ENCODE results near the gene TSEN54. TPM values are rescaled to one million over a fixed set of nuclear protein-coding genes. Genes with fewer than 3 reads are reported as not detected.

TSEN54 gene
- total RNA-seq, 1 experiment from 2014 or later = 44.5 TPM

DNA sequence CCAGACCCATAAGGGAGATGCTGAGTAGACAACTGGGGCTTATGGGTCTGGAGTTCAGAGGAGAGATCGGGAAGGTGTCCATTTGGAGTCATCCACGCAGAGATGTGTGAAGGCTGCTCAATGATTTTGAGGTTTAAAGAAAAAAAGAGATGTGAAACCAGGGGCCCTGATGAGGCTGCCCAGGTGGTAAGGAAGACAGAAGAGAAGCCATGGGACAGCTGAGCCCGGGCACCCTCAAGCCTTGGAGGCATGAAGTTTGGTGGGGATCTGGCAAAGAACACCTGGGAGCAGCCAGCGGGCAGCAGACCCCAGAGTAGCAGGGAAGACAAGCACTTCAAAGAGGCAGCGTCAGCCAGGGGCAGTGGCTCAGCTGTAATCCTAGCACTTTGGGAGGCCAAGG lies 50.5 kb downstream of the TSEN54 start:
- H3K14ac ChIP-seq (ENCODE audit: insufficient read depth, low read length) = no peak overlapping the region
- Mint-ChIP-seq H3K27ac (peak overlapping the region in 2 of 3 experiments; percentile 3 to 85; a peak in 2 of 7 replicates), H3K4me1 (no peaks in the 10 kb centered on the region), H3K9me3 (no peaks in the 10 kb centered on the region), H3K27me3 (ENCODE audit: low read depth) (no peaks in the 10 kb centered on the region), H3K36me3 (ENCODE audit: insufficient read depth in 1 of 3, low read depth in 3 of 3) (peaks cover 0 to 37% (median 17%) of the 10 kb centered on the region in 3 experiments; a peak in 5 of 7 replicates), H3K4me3 (no peak overlapping the region)
- no peaks in the 10 kb centered on the region for H4K20me1 ChIP-seq (ENCODE audit: control insufficient read depth, insufficient read depth, insufficient read length)
- no peak overlapping the region for H3K4ac ChIP-seq (ENCODE audit: low read depth, low read length)
- no peaks in the 10 kb centered on the region for H3K79me2 ChIP-seq (ENCODE audit: insufficient read depth, low read length)
- H2BK5ac ChIP-seq (ENCODE audit: insufficient read length, low read length) = no peak overlapping the region
- H3K56ac ChIP-seq (ENCODE audit: insufficient read length, low read depth, low read length) = no peak overlapping the region
- no peak overlapping the region for H4K8ac ChIP-seq (replicated peaks; ENCODE audit: insufficient read length, low read depth, low read length)
- no peak overlapping the region for H2BK12ac ChIP-seq (ENCODE audit: insufficient read length, low read depth, low read length)
- no peak overlapping the region for H2BK20ac ChIP-seq (ENCODE audit: low read depth, low read length, poor library complexity, severe bottlenecking)
- no peak overlapping the region for H4K91ac ChIP-seq (ENCODE audit: insufficient read length, low read depth, low read length)
- H3K4me1 ChIP-seq (ENCODE audit: insufficient read depth, low read length) = no peaks in the 10 kb centered on the region
- no peak overlapping the region for H2AK5ac ChIP-seq (ENCODE audit: insufficient read length, low read length)
- TF ChIP-seq, protein P1, sequence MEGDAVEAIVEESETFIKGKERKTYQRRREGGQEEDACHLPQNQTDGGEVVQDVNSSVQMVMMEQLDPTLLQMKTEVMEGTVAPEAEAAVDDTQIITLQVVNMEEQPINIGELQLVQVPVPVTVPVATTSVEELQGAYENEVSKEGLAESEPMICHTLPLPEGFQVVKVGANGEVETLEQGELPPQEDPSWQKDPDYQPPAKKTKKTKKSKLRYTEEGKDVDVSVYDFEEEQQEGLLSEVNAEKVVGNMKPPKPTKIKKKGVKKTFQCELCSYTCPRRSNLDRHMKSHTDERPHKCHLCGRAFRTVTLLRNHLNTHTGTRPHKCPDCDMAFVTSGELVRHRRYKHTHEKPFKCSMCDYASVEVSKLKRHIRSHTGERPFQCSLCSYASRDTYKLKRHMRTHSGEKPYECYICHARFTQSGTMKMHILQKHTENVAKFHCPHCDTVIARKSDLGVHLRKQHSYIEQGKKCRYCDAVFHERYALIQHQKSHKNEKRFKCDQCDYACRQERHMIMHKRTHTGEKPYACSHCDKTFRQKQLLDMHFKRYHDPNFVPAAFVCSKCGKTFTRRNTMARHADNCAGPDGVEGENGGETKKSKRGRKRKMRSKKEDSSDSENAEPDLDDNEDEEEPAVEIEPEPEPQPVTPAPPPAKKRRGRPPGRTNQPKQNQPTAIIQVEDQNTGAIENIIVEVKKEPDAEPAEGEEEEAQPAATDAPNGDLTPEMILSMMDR (conservative IDR thresholded peaks at IDR 0.05) = no peak
- no peak overlapping the region for H3K9ac ChIP-seq (ENCODE audit: extremely low read depth, insufficient read length, low read length)
- WGBS (ENCODE audit: extremely low coverage, insufficient read length, low lambda C conversion rate) = no CpG with 5 or more reads among the region's 5 CpGs
- H3K23me2 ChIP-seq (ENCODE audit: insufficient read length, low read depth, low read length, poor library complexity, severe bottlenecking) = no peaks in the 10 kb centered on the region
- H4K5ac ChIP-seq (ENCODE audit: insufficient read length, low read depth, low read length) = no peak overlapping the region
- no peak overlapping the region for H2BK15ac ChIP-seq (ENCODE audit: low read depth, low read length)
- no peaks in the 10 kb centered on the region for H3K27me3 ChIP-seq (ENCODE audit: insufficient read depth, low read length)
- no peak overlapping the region for H3K23ac ChIP-seq (ENCODE audit: insufficient read length, low read depth, low read length)
- no peak overlapping the region for H3K27ac ChIP-seq (ENCODE audit: insufficient read length, low read depth, low read length)
- no peak overlapping the region for H2AFZ ChIP-seq (ENCODE audit: low read length)
- H3K9me3 ChIP-seq (ENCODE audit: control insufficient read depth, low read depth, low read length) = no peaks in the 10 kb centered on the region
- no peak overlapping the region for H3K4me2 ChIP-seq (ENCODE audit: insufficient read depth, insufficient read length, low read length)
- H3K79me1 ChIP-seq (ENCODE audit: insufficient read depth, low read depth, low read length, poor library complexity, severe bottlenecking) = no peaks in the 10 kb centered on the region
- H3K18ac ChIP-seq (ENCODE audit: insufficient read length, low read depth, low read length) = no peak overlapping the region
- no peak overlapping the region for H2BK120ac ChIP-seq (ENCODE audit: low read depth, low read length, poor library complexity, severe bottlenecking)
- DNase-seq = no peak
- no peak overlapping the region for H3T11ph ChIP-seq (ENCODE audit: low read length)

Data from H9 (cell line).